Measurements from ENCODE around the gene EVA1B.

The EVA1B gene

DNA sequence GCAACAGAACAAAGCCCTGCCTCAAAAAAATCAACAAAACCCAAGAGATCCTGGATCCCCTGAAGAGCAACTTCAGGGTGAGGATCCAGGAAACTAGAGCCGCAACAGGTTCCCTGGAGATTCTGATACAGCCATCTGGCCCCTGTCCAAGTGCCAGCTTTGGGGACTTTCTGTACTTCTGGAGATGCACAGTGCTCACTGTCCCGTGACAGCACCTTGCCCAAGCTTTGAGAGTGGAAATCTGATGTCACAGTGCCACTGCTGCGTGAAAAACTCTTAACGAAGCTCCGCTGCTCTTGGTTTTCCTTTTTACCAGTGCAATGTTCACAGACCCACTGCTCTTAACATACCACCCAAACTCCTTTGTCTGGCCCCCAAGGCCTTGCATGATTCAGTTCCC, 35.9 kb upstream of the EVA1B start:
- Histone ChIP-seq H3K9me3 (ENCODE audit: severe bottlenecking) (no peaks in the 10 kb centered on the region), H3K4me1 (ENCODE audit: insufficient read depth, poor library complexity, severe bottlenecking) (no peaks in the 10 kb centered on the region), H3K27ac (ENCODE audit: poor library complexity, severe bottlenecking) (no peak overlapping the region), H3K36me3 (ENCODE audit: low read depth) (peaks cover 57% of the 10 kb centered on the region), H3K4me3 (ENCODE audit: severe bottlenecking) (no peak overlapping the region), H3K27me3 (ENCODE audit: insufficient read depth, poor library complexity, severe bottlenecking) (no peaks in the 10 kb centered on the region)
- ATAC-seq (ENCODE audit: low read depth), result no peak
- TF ChIP-seq, protein P1, sequence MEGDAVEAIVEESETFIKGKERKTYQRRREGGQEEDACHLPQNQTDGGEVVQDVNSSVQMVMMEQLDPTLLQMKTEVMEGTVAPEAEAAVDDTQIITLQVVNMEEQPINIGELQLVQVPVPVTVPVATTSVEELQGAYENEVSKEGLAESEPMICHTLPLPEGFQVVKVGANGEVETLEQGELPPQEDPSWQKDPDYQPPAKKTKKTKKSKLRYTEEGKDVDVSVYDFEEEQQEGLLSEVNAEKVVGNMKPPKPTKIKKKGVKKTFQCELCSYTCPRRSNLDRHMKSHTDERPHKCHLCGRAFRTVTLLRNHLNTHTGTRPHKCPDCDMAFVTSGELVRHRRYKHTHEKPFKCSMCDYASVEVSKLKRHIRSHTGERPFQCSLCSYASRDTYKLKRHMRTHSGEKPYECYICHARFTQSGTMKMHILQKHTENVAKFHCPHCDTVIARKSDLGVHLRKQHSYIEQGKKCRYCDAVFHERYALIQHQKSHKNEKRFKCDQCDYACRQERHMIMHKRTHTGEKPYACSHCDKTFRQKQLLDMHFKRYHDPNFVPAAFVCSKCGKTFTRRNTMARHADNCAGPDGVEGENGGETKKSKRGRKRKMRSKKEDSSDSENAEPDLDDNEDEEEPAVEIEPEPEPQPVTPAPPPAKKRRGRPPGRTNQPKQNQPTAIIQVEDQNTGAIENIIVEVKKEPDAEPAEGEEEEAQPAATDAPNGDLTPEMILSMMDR (IDR thresholded peaks at IDR 0.05; ENCODE audit: poor library complexity, severe bottlenecking), result no peak
- no peak for DNase-seq (ENCODE audit: low spot score)

DNA sequence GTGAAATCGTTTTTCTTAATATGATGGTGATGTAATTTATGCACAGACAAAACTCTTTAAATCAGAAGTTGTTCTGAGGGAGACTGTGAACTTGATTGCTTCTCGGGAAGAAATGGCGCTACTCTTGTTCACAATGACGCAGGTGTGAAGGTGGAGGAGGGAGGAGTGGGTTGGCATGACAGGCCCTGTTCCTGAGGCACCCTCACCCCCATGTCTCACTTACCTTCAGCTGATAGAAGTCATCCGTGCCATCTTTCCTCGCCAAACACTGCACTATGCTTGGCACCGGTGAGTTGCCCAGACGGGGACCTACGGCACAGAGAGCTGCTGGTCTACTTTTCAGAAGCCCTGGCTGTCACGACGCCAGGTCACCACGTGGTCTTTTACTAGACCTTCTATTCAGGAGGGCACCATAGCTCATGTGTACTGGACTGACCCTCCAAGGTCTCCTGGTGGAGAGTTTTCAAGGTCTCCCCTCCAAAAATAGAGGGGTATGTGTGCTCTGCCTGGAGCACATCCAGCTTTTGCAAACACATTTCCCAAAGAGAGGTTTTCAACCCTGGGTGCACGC, 35.2 kb upstream of the EVA1B start:
- Histone ChIP-seq H3K36me3 (ENCODE audit: low read depth) (peaks cover 64% of the 10 kb centered on the region), H3K4me3 (ENCODE audit: severe bottlenecking) (no peak overlapping the region), H3K27ac (ENCODE audit: poor library complexity, severe bottlenecking) (no peak overlapping the region), H3K4me1 (ENCODE audit: insufficient read depth, poor library complexity, severe bottlenecking) (peaks cover under 1% of the 10 kb centered on the region), H3K9me3 (ENCODE audit: severe bottlenecking) (no peaks in the 10 kb centered on the region), H3K27me3 (ENCODE audit: insufficient read depth, poor library complexity, severe bottlenecking) (no peaks in the 10 kb centered on the region)
- TF ChIP-seq, protein P1 (IDR thresholded peaks at IDR 0.05; ENCODE audit: poor library complexity, severe bottlenecking), result no peak
- ATAC-seq (ENCODE audit: low read depth) (no peak), DNase-seq (ENCODE audit: low spot score) (no peak)

DNA sequence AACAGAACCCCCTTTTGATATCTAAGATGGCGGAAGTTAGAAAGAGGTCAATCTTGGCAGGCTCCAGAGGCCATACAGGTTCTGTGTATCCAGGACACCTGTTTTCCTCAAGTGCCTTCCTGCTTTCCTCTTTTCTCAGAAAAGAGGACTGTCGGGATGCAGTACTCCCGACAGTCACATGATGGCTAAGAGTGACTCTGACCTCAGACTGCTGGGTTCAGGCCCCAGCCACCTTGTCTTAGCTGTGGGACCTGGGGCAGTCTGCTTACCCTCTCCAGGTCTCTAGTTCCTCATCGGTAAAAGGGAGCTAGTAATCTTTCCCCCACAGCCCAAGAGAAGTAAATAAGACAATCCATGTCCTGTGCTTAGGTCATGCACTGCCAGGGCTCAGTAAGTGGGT, 32.4 kb upstream of the EVA1B start:
- Histone ChIP-seq H3K27ac (ENCODE audit: poor library complexity, severe bottlenecking) (no peak overlapping the region), H3K4me3 (ENCODE audit: severe bottlenecking) (no peak overlapping the region), H3K4me1 (ENCODE audit: insufficient read depth, poor library complexity, severe bottlenecking) (peaks cover 28% of the 10 kb centered on the region), H3K36me3 (ENCODE audit: low read depth) (peaks cover 53% of the 10 kb centered on the region), H3K9me3 (ENCODE audit: severe bottlenecking) (no peaks in the 10 kb centered on the region), H3K27me3 (ENCODE audit: insufficient read depth, poor library complexity, severe bottlenecking) (no peaks in the 10 kb centered on the region)
- ATAC-seq (ENCODE audit: low read depth) (no peak), DNase-seq (ENCODE audit: low spot score) (no peak)
- TF ChIP-seq, protein P1 (IDR thresholded peaks at IDR 0.05; ENCODE audit: poor library complexity, severe bottlenecking), result no peak

DNA sequence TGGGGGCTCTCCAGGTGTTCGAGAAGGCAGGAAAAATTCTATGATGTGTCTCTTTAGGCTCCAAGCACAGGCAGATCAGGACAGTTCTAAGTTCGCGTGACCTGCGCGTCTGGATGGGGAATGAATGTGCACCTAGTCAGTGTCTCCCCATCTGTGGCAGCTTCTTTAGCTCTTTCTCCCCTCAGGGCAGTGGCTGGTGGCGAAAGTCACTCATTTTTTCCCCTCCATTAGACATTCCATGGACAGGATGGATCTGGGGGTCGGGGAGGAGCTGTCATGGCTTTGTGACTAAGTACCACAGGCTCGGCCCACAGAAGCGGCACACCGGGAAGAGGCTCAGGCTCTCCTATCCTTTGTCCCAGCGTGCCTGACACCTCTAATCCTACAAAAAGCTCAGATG, 31.0 kb upstream of the EVA1B start:
- Histone ChIP-seq H3K27me3 (ENCODE audit: insufficient read depth, poor library complexity, severe bottlenecking) (no peaks in the 10 kb centered on the region), H3K36me3 (ENCODE audit: low read depth) (peaks cover 49% of the 10 kb centered on the region), H3K4me3 (ENCODE audit: severe bottlenecking) (no peak overlapping the region), H3K9me3 (ENCODE audit: severe bottlenecking) (no peaks in the 10 kb centered on the region), H3K4me1 (ENCODE audit: insufficient read depth, poor library complexity, severe bottlenecking) (peaks cover 41% of the 10 kb centered on the region), H3K27ac (ENCODE audit: poor library complexity, severe bottlenecking) (no peak overlapping the region)
- no peak for DNase-seq (ENCODE audit: low spot score)
- TF ChIP-seq, protein P1 (IDR thresholded peaks at IDR 0.05; ENCODE audit: poor library complexity, severe bottlenecking), result no peak
- no peak for ATAC-seq (ENCODE audit: low read depth)
